Upper lobe of left lung (tissue), 6 donors: ENCODE data around the gene PEPD. TPM values are rescaled to one million over a fixed set of nuclear protein-coding genes. Genes with fewer than 3 reads are reported as not detected.

ENCODE experiments used
- ATAC-seq, 2 donors: fragments of 200-7000 bp; cut with Tn5 transposase; one replicate each; pipeline ENCODE4 v1.9.1; 2022; ENCODE audit warnings: mild to moderate bottlenecking in 2 of 2, moderate library complexity in 2 of 2; ENCODE audit not compliant: low FRiP score in 2 of 2
- DNase-seq, 2 donors: peaks; one replicate each; pipeline ENCODE4 v3.0.0-alpha.2; 2019 to 2020
- H3K27ac ChIP-seq, 4 donors: fragments of 200-600 bp; sonication (generic); one replicate each; pipeline ENCODE4 v1.5.1; 2016 to 2019
- H3K27me3 ChIP-seq, 4 donors: fragments of 200-600 bp; sonication (generic); one replicate each; pipeline ENCODE4 v1.5.1; 2017 to 2019
- H3K36me3 ChIP-seq, 4 donors: fragments of 200-600 bp; sonication (generic); one replicate each; pipeline ENCODE4 v1.5.1; 2016 to 2019
- H3K4me1 ChIP-seq, 4 donors: fragments of 200-600 bp; sonication (generic); one replicate each; pipeline ENCODE4 v1.5.1; 2018 to 2019
- H3K4me3 ChIP-seq, 4 donors: fragments of 200-600 bp; sonication (generic); one replicate each; pipeline ENCODE4 v1.5.1; 2017 to 2019; ENCODE audit warnings: mild to moderate bottlenecking in 2 of 4, moderate library complexity in 1 of 4
- H3K9me3 ChIP-seq, 4 donors: fragments of 200-600 bp; sonication (generic); one replicate each; pipeline ENCODE4 v1.5.1; 2018 to 2019
- EP300 ChIP-seq, 4 donors: sonication (generic); formaldehyde crosslinking; IDR thresholded peaks; one replicate each; pipeline ENCODE4 v1.5.1; 2017; ENCODE audit warnings: antibody characterized with exemption in 4 of 4, control low read depth in 2 of 4
- POLR2A ChIP-seq, 4 donors: fragments of 450-650 bp; IDR thresholded peaks; one replicate each; pipeline ENCODE4 v1.5.1; 2016 to 2017; ENCODE audit warnings: antibody characterized with exemption in 4 of 4, mild to moderate bottlenecking in 2 of 4
- POLR2AphosphoS5 ChIP-seq, 2 donors: sonication (generic); formaldehyde crosslinking; IDR thresholded peaks; one replicate each; pipeline ENCODE4 v1.5.1; 2017; ENCODE audit warnings: antibody characterized with exemption in 2 of 2
- WGBS, 2 donors: methylation state at CpG; one replicate each; pipeline ENCODE4 v1.1.5; 2017 to 2018; 5-methylcytosine and 5-hydroxymethylcytosine counted together
- total RNA-seq, 6 donors: library from RNA; depleted of rRNA in 4 of 6; stranded (reverse); fragments of >200 nt in 4 of 6; gene quantifications; one replicate each; pipeline versions ENCODE4 v1.1.0 to v1.2.1, GENCODE V29; 2016 to 2021
- TF ChIP-seq, protein P1 (sequence below), 6 experiments: fragments of 450-650 bp in 4 of 6; fragments of 200-600 bp in 2 of 6; sonication (generic) in 2 of 6; IDR thresholded peaks; one replicate each; pipeline ENCODE4 v1.5.1; 2016 to 2019; ENCODE audit warnings: antibody characterized with exemption in 6 of 6
- donor health status: DM: no; HTN: no; CAD: no; lungs with moderate emphysema.
- donor health status: DM: no; HTN: yes; CAD: no; lungs with severe emphysema.

Gene PEPD
- total RNA-seq, 6 donors from 2014 or later: 30.4 to 106 (median 80.6) TPM

DNA sequence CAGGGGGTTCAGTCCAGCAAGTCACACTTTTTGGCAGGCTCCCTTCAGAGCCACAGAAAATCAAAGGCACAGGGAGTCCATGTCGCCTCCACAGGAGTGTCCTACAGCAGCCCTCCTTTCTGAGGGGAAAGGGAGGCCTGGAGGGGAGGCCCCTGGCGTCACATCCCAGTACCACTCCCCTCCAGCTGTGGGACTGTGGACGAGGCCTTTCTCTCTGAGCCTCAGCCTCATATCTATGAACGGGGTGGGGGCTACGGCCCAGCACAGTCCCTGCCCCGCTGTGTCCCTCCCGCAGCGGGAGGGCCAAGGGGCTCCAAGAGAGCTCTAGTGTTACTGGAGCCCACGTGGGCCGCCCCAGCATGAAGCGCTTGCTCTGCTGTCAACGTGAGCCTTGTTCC, 23.8 kb downstream of the PEPD start:
- no peaks in the 10 kb centered on the region for H3K4me1 ChIP-seq
- H3K9me3 ChIP-seq: no peaks in the 10 kb centered on the region
- TF ChIP-seq POLR2A (IDR thresholded peaks at IDR 0.05): no peak
- DNase-seq: no peak
- H3K4me3 ChIP-seq: no peak overlapping the region
- peaks cover 3 to 52% (median 33%) of the 10 kb centered on the region in 4 donors for H3K36me3 ChIP-seq
- no peaks in the 10 kb centered on the region for H3K27me3 ChIP-seq
- no peak overlapping the region for H3K27ac ChIP-seq
- 91 to 98% methylated on average over 4 to 12 of the region's 12 CpGs for WGBS, 2 donors
- ATAC-seq: no peak

DNA sequence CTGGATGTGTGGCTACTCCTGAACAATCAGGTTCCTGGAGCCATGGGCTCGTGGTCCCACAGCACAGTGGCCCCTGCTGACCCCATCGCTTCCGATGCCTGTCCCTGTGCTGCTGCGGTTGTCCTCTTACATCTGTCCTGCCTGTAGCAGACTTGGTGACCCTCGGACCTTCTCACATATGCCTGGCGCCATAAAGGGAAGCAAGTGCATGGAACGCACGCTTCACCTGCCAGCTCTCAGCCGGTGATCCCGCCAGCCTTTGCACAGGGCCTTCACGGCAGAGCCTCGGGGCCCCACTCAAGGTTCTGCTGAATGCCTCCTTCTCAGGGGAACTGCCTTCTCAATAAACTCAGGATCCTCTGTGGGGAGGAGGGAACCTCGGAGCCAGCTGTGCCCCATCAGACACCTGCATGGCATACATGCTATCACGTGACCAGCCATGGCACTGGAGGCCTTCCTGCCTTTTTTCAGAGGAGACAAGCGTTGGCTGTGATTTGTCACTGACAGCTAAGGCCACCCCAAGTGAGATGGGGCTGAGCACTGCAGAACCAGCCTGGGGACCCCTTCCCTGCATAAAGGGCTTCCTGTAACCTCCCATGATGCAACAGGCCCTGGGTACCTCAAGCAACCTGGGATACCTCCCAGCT, 24.3 kb downstream of the PEPD start:
- Histone ChIP-seq H3K4me3 (no peak overlapping the region), H3K36me3 (peaks cover 3 to 52% (median 33%) of the 10 kb centered on the region in 4 donors), H3K27me3 (no peaks in the 10 kb centered on the region), H3K27ac (no peak overlapping the region), H3K4me1 (no peaks in the 10 kb centered on the region), H3K9me3 (no peaks in the 10 kb centered on the region)
- WGBS, 2 donors: 90 to 95% methylated on average over 13 to 15 of the region's 15 CpGs
- TF ChIP-seq, protein P1, sequence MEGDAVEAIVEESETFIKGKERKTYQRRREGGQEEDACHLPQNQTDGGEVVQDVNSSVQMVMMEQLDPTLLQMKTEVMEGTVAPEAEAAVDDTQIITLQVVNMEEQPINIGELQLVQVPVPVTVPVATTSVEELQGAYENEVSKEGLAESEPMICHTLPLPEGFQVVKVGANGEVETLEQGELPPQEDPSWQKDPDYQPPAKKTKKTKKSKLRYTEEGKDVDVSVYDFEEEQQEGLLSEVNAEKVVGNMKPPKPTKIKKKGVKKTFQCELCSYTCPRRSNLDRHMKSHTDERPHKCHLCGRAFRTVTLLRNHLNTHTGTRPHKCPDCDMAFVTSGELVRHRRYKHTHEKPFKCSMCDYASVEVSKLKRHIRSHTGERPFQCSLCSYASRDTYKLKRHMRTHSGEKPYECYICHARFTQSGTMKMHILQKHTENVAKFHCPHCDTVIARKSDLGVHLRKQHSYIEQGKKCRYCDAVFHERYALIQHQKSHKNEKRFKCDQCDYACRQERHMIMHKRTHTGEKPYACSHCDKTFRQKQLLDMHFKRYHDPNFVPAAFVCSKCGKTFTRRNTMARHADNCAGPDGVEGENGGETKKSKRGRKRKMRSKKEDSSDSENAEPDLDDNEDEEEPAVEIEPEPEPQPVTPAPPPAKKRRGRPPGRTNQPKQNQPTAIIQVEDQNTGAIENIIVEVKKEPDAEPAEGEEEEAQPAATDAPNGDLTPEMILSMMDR (IDR thresholded peaks at IDR 0.05): no peak
- no peak for TF ChIP-seq POLR2A (IDR thresholded peaks at IDR 0.05)
- no peak for TF ChIP-seq POLR2AphosphoS5 (IDR thresholded peaks at IDR 0.05)
- no peak for TF ChIP-seq EP300 (IDR thresholded peaks at IDR 0.05)
- peak in 1 of 2 donors; percentile 39 for DNase-seq
- ATAC-seq: no peak

DNA sequence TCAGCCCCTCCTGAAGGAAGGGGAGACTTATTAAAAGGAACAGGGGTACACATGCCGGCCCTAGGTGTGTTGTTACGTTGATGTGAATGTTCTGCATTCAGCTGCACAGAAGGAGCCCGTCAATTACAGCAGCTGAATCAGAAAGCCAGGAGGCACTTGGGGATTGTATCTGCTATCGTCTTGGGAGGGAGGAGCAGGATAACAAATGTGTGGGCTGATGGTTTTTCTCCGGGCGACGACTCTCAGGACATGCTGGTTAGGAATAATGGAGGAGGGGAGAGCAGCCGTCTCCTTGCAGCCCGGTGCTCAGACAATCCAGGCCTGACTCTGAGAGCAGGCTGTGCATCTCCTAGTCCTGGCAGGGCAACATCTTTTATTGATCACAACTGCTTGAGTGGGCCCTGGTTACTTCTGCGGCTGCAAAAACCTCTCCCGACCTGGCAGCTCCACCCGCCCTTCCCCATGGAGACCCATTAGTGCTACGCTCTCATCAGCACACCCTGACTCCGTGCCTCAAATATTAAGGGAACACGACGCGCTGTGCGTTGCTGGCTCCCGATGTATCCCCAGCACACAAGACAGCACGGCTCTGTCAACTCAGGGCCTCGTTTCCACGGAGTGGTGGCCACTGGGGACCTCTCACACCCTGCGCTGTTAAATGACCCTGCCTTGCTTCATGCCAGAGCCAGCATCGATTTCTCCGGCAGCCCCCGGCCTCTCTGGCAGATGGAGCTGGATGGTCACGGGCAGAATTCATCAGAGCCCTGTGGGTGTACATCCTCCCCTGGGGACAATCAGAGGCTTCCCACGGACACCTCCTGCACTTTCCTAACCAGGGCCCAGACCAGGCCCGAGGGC, 25.3 kb downstream of the PEPD start:
- Histone ChIP-seq H3K4me1 (no peaks in the 10 kb centered on the region), H3K27me3 (no peaks in the 10 kb centered on the region), H3K9me3 (no peaks in the 10 kb centered on the region), H3K4me3 (no peak overlapping the region), H3K27ac (no peak overlapping the region), H3K36me3 (peaks cover 3 to 52% (median 33%) of the 10 kb centered on the region in 4 donors)
- peak in 1 of 2 donors; percentile 33 for DNase-seq
- TF ChIP-seq POLR2AphosphoS5 (IDR thresholded peaks at IDR 0.05): no peak
- TF ChIP-seq, protein P1 (IDR thresholded peaks at IDR 0.05): no peak
- no peak for TF ChIP-seq EP300 (IDR thresholded peaks at IDR 0.05)
- TF ChIP-seq POLR2A (IDR thresholded peaks at IDR 0.05): no peak
- ATAC-seq: no peak
- 87 to 93% methylated on average over 27 to 29 of the region's 29 CpGs for WGBS, 2 donors

DNA sequence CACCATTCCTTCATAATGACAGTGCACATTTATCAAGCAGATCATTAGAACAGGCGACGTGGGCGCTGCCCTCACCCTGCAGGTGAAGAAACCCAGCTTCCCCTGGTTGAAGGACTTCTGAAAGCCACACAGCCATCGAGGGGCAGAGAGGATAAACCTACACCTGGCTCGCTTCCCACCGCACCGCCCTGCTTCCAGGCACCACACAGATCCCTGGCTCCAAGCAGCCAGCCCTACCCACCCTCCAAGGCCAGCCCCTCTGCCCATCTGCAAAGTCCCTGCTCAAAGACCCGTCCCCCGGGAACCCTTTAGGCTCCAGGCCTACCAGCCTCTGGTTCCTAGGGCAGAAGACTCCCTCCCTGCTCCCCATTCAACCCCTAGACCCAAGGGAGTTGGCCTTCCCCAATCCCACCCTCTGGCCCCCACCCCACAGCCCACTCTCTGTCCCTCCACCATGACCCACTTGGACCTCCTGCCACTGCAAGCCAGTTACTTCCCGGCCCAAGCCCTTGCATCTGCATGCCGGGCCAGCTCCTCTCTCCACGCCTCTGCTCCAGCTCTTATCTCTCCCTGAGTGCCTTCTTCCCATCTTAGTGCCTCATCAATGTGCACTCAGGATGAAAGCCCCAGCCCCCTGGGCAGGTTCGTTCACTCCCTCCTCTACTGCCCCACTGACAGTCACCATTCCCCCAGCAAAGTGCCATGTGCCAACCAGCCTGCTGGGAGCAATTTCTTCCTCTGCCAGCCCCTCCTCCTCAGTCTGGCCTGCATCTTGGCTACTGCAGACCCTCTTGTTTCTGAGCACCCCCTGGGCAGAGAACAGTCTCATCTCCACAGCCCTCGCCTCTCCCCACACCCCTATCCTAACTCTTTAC, 28.0 kb downstream of the PEPD start:
- peaks cover 0 to 37% (median 16%) of the 10 kb centered on the region in 4 donors for H3K36me3 ChIP-seq
- no peak overlapping the region for H3K4me3 ChIP-seq
- TF ChIP-seq POLR2A (IDR thresholded peaks at IDR 0.05): no peak
- TF ChIP-seq, protein P1 (IDR thresholded peaks at IDR 0.05): no peak
- no peak for TF ChIP-seq POLR2AphosphoS5 (IDR thresholded peaks at IDR 0.05)
- TF ChIP-seq EP300 (IDR thresholded peaks at IDR 0.05): no peak
- WGBS, 2 donors: 91% methylated on average over 14 of the region's 14 CpGs
- no peaks in the 10 kb centered on the region for H3K27me3 ChIP-seq
- no peak for DNase-seq
- no peaks in the 10 kb centered on the region for H3K4me1 ChIP-seq
- no peak overlapping the region for H3K27ac ChIP-seq
- ATAC-seq: no peak
- no peaks in the 10 kb centered on the region for H3K9me3 ChIP-seq

DNA sequence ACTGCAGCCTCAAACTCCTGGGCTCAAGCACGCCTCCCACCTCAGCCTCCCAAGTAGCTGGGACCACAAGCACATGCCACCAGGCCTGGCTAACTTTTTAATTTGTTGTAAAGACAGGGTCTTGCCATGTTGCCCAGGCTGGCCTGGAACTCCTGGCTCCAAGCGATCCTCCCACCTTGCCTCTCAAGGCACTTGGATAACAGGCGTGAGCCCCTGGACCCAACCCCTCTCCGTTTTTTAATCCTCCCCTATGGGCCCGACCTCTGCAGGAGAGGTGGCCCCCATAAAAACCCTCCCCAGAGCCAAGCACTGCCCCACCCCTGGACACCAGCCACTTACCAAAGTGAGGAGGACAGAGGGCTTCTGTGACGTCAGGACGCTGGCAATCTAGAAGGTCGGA, 28.6 kb downstream of the PEPD start:
- Histone ChIP-seq H3K4me1 (no peaks in the 10 kb centered on the region), H3K4me3 (no peak overlapping the region), H3K27ac (no peak overlapping the region), H3K9me3 (no peaks in the 10 kb centered on the region), H3K36me3 (peaks cover 0 to 33% (median 15%) of the 10 kb centered on the region in 4 donors), H3K27me3 (no peaks in the 10 kb centered on the region)
- no peak for DNase-seq
- ATAC-seq: no peak
- whole genome bisulfite sequencing, 2 donors: 94 to 95% methylated on average over 8 of the region's 8 CpGs
- no peak for TF ChIP-seq POLR2A (IDR thresholded peaks at IDR 0.05)
- TF ChIP-seq, protein P1 (IDR thresholded peaks at IDR 0.05): no peak
- no peak for TF ChIP-seq EP300 (IDR thresholded peaks at IDR 0.05)
- TF ChIP-seq POLR2AphosphoS5 (IDR thresholded peaks at IDR 0.05): no peak
